H1 (cell line): Measurements from ENCODE around the gene RAMP1. TPM values are rescaled to one million over a fixed set of nuclear protein-coding genes. Genes with fewer than 3 reads are reported as not detected.

Experiments used
- CTCF ChIA-PET: fragments of 300-600 bp; sonication (Branson Sonifier 250); formaldehyde crosslinking; loops from one replicate; lab custom pipeline; 2021; ENCODE audit not compliant: partially characterized antibody; lab: Charles Lee
- POLR2A ChIA-PET: fragments of 300-600 bp; sonication (Branson Sonifier 250); formaldehyde crosslinking; loops from one replicate; lab custom pipeline; 2021; ENCODE audit warnings: inconsistent platforms; ENCODE audit not compliant: partially characterized antibody; lab: Charles Lee
- DNase-seq, 2 experiments: peaks; one replicate each; pipeline versions ENCODE4 v3.0.0 to v3.0.0-alpha.2; 2010 to 2022; ENCODE audit warnings: low spot score in 2 of 2, low read depth in 1 of 2, mixed read lengths in 1 of 2
- FAIRE-seq: peaks from 2 replicates; lab custom pipeline; 2011; peaks lifted over from hg19 to GRCh38; lab: Jason Lieb, UNC
- H2AFZ ChIP-seq: 2 replicates; pipeline ENCODE4 v1.8.1; 2012; ENCODE audit warnings: low read length, inconsistent platforms
- H2AK5ac ChIP-seq: 2 replicates; pipeline ENCODE4 v1.6.1; 2013; ENCODE audit warnings: low read depth, low read length
- H2BK120ac ChIP-seq: replicated peaks from 2 replicates; pipeline ENCODE3; 2013; ENCODE audit warnings: low read depth, low read length, inconsistent platforms
- H2BK12ac ChIP-seq: 2 replicates; pipeline ENCODE4 v1.6.1; 2013; ENCODE audit warnings: low read depth, low read length
- H2BK15ac ChIP-seq: 2 replicates; pipeline ENCODE4 v1.6.1; 2013; ENCODE audit warnings: low read length
- H2BK20ac ChIP-seq: 2 replicates; pipeline ENCODE4 v1.6.1; 2013; ENCODE audit warnings: low read length
- H2BK5ac ChIP-seq: 2 replicates; pipeline ENCODE4 v1.6.1; 2013; ENCODE audit warnings: low read depth, low read length
- H3K14ac ChIP-seq: 2 replicates; pipeline ENCODE4 v1.6.1; 2013; ENCODE audit warnings: inconsistent platforms; ENCODE audit not compliant: insufficient read length
- H3K18ac ChIP-seq: 2 replicates; pipeline ENCODE4 v1.6.1; 2013; ENCODE audit warnings: low read length; ENCODE audit errors: extremely low read depth
- H3K23ac ChIP-seq: 2 replicates; pipeline ENCODE4 v1.6.1; 2013; ENCODE audit warnings: inconsistent platforms; ENCODE audit not compliant: insufficient read length
- H3K23me2 ChIP-seq: 2 replicates; pipeline ENCODE4 v1.6.1; 2013; ENCODE audit warnings: low read depth, low read length
- H3K27ac ChIP-seq: 2 replicates; pipeline ENCODE4 v1.6.1; 2011; ENCODE audit warnings: low read depth, low read length, inconsistent platforms
- H3K27me3 ChIP-seq, 4 experiments: replicated peaks in 1 of 4; 1 replicate in 1 of 4; 2 replicates in 3 of 4; pipeline versions ENCODE4 v1.6.1 to v1.8.1; 2011 to 2013; ENCODE audit warnings: low read length in 3 of 4, mild to moderate bottlenecking in 3 of 4, inconsistent platforms in 2 of 4, mixed read lengths in 2 of 4, moderate library complexity in 1 of 4; ENCODE audit not compliant: control insufficient read depth in 3 of 4, insufficient read depth in 3 of 4; ENCODE audit errors: extremely low read depth in 1 of 4
- H3K36me3 ChIP-seq, 4 experiments: 2 replicates each; pipeline versions ENCODE4 v1.6.1 to v1.8.1; 2011 to 2013; ENCODE audit warnings: mild to moderate bottlenecking in 4 of 4, low read length in 3 of 4, moderate library complexity in 2 of 4, control low read depth in 1 of 4, inconsistent platforms in 1 of 4; ENCODE audit not compliant: insufficient read depth in 4 of 4, control insufficient read depth in 2 of 4
- H3K4ac ChIP-seq: replicated peaks from 2 replicates; pipeline ENCODE3; 2013; ENCODE audit warnings: low read length, low read depth, mixed read lengths, inconsistent platforms; ENCODE audit not compliant: insufficient read length
- H3K4me1 ChIP-seq, 4 experiments: replicated peaks in 1 of 4; 1 replicate in 1 of 4; 2 replicates in 3 of 4; pipeline versions ENCODE4 v1.6.1 to v1.8.1; 2011 to 2013; ENCODE audit warnings: low read length in 3 of 4, inconsistent platforms in 2 of 4, mixed read lengths in 1 of 4; ENCODE audit not compliant: insufficient read depth in 4 of 4, control insufficient read depth in 3 of 4
- H3K4me2 ChIP-seq, 2 experiments: 2 replicates each; pipeline versions ENCODE4 v1.6.1 to v1.8.1; 2011 to 2013; ENCODE audit warnings: low read depth in 2 of 2, low read length in 2 of 2, control low read depth in 1 of 2, inconsistent platforms in 1 of 2, mild to moderate bottlenecking in 1 of 2; ENCODE audit not compliant: insufficient read depth in 1 of 2
- H3K4me3 ChIP-seq, 4 experiments: fragments of 200-600, 300-600 bp in 1 of 4; sonication (generic), shearing (Covaris generic), sonication (Bioruptor Twin) in 1 of 4; 2 replicates each; pipeline versions ENCODE4 v1.5.1 to v1.8.1; 2011 to 2016; ENCODE audit warnings: low read length in 4 of 4, low read depth in 3 of 4, control low read depth in 2 of 4, inconsistent platforms in 2 of 4, mild to moderate bottlenecking in 2 of 4, mixed read lengths in 1 of 4, moderate library complexity in 1 of 4; ENCODE audit not compliant: insufficient read depth in 2 of 4; ENCODE audit errors: extremely low read depth in 1 of 4
- H3K56ac ChIP-seq: replicated peaks from 2 replicates; pipeline ENCODE3; 2013; ENCODE audit warnings: low read depth, mild to moderate bottlenecking, mixed read lengths, low read length, inconsistent platforms; ENCODE audit not compliant: insufficient read length
- H3K79me1 ChIP-seq: 2 replicates; pipeline ENCODE4 v1.6.1; 2013; ENCODE audit warnings: low read depth, low read length, control low read depth
- H3K79me2 ChIP-seq, 2 experiments: 2 replicates each; pipeline versions ENCODE4 v1.6.1 to v1.8.1; 2012 to 2013; ENCODE audit warnings: low read length in 2 of 2, mild to moderate bottlenecking in 2 of 2, inconsistent platforms in 1 of 2; ENCODE audit not compliant: insufficient read depth in 2 of 2, control insufficient read depth in 1 of 2
- H3K9ac ChIP-seq, 4 experiments: replicated peaks in 1 of 4; 1 replicate in 1 of 4; 2 replicates in 3 of 4; pipeline versions ENCODE4 v1.6.1 to v1.8.1; 2011 to 2013; ENCODE audit warnings: low read depth in 3 of 4, low read length in 3 of 4, control low read depth in 2 of 4, mild to moderate bottlenecking in 2 of 4, moderate library complexity in 2 of 4, inconsistent platforms in 1 of 4; ENCODE audit errors: extremely low read depth in 1 of 4
- H3K9me3 ChIP-seq, 2 experiments: 2 replicates each; pipeline versions ENCODE4 v1.6.1 to v1.8.1; 2012 to 2013; ENCODE audit warnings: mild to moderate bottlenecking in 2 of 2, moderate library complexity in 2 of 2, control low read depth in 1 of 2, inconsistent platforms in 1 of 2, low read depth in 1 of 2, low read length in 1 of 2, mixed read lengths in 1 of 2; ENCODE audit not compliant: insufficient read depth in 2 of 2
- H4K20me1 ChIP-seq, 2 experiments: replicated peaks in 1 of 2; 2 replicates each; pipeline versions ENCODE3 to v1.8.1; 2011 to 2013; ENCODE audit warnings: inconsistent platforms in 2 of 2, low read length in 2 of 2, mild to moderate bottlenecking in 1 of 2; ENCODE audit not compliant: insufficient read depth in 2 of 2, control insufficient read depth in 1 of 2
- H4K5ac ChIP-seq: 2 replicates; pipeline ENCODE4 v1.6.1; 2013; ENCODE audit warnings: low read length, low read depth, mixed read lengths, inconsistent platforms; ENCODE audit not compliant: insufficient read length
- H4K8ac ChIP-seq: 2 replicates; pipeline ENCODE4 v1.8.0; 2013; ENCODE audit warnings: mild to moderate bottlenecking, moderate library complexity, low read length, inconsistent platforms; ENCODE audit not compliant: insufficient read depth; ENCODE audit errors: extremely low read depth
- H4K91ac ChIP-seq: replicated peaks from 2 replicates; pipeline ENCODE3; 2013; ENCODE audit warnings: low read length, mixed read lengths, inconsistent platforms; ENCODE audit not compliant: insufficient read length
- ASH2L ChIP-seq: fragments of 200-600, 300-600 bp; sonication (generic); IDR thresholded peaks from one replicate; pipeline ENCODE4 v1.7.1; 2017; ENCODE audit warnings: low read length
- CBX5 ChIP-seq: fragments of 300-800, 300-1000 bp; sonication (generic); IDR thresholded peaks from 2 replicates; pipeline ENCODE4 v1.7.1; 2016; ENCODE audit warnings: antibody characterized with exemption, low read length, low read depth
- CHD1 ChIP-seq: IDR thresholded peaks from 2 replicates; pipeline ENCODE4 v1.6.1; 2012; ENCODE audit warnings: low read depth, low read length, improper control_type of control experiment
- CHD2 ChIP-seq: IDR thresholded peaks from 2 replicates; pipeline ENCODE4 v1.6.1; 2012; ENCODE audit warnings: low read length, improper control_type of control experiment
- CTBP2 ChIP-seq: IDR thresholded peaks from 2 replicates; pipeline ENCODE4 v1.7.0; 2011; ENCODE audit warnings: borderline replicate concordance, mild to moderate bottlenecking, moderate library complexity, mixed read lengths, low read length; ENCODE audit not compliant: insufficient read depth, insufficient read length
- E2F6 ChIP-seq: IDR thresholded peaks from 2 replicates; pipeline ENCODE4 v1.6.1; 2012; ENCODE audit warnings: inconsistent platforms
- FOSL1 ChIP-seq: IDR thresholded peaks from 2 replicates; pipeline ENCODE4 v1.6.1; 2011; ENCODE audit warnings: mild to moderate bottlenecking, low read depth, low read length, moderate library complexity; ENCODE audit not compliant: insufficient read depth
- JUN ChIP-seq: IDR thresholded peaks from 2 replicates; pipeline ENCODE4 v1.6.1; 2011; ENCODE audit warnings: low read depth, mild to moderate bottlenecking, improper control_type of control experiment, low read length
- KDM5A ChIP-seq: fragments of 200-600 bp; IDR thresholded peaks from 2 replicates; pipeline ENCODE4 v1.7.1; 2012; ENCODE audit warnings: mild to moderate bottlenecking, low read length, inconsistent platforms, mixed read lengths
- SP4 ChIP-seq: IDR thresholded peaks from 2 replicates; pipeline ENCODE4 v1.6.1; 2012; ENCODE audit warnings: low read length, inconsistent platforms
- TBP ChIP-seq: IDR thresholded peaks from 2 replicates; pipeline ENCODE4 v1.6.1; 2011; ENCODE audit warnings: low read depth, low read length, improper control_type of control experiment
- TEAD4 ChIP-seq: IDR thresholded peaks from 2 replicates; pipeline ENCODE4 v1.6.1; 2012; ENCODE audit warnings: low read depth, low read length, inconsistent platforms, mixed read lengths
- ZNF274 ChIP-seq: IDR thresholded peaks from 2 replicates; pipeline ENCODE4 v1.7.0; 2012; ENCODE audit warnings: low read length, borderline replicate concordance; ENCODE audit errors: extremely low read depth
- WGBS, 2 experiments: shearing (Covaris generic) in 1 of 2; methylation state at CpG; one replicate each; pipeline versions ENCODE4 v1.1.6 to v1.1.7; 2013 to 2015; ENCODE audit warnings: low lambda C conversion rate in 2 of 2, mixed read lengths in 2 of 2, inconsistent platforms in 1 of 2, low coverage in 1 of 2, missing lambda C conversion rate in 1 of 2; ENCODE audit not compliant: insufficient replicate concordance in 2 of 2, insufficient coverage in 1 of 2, insufficient read length in 1 of 2; ENCODE audit errors: extremely low coverage in 1 of 2, missing lambda C conversion rate in 1 of 2; 5-methylcytosine and 5-hydroxymethylcytosine counted together
- polyA plus RNA-seq, 7 experiments: library from polyadenylated mRNA; depleted of rRNA in 3 of 7; stranded (reverse) in 5 of 7; unstranded in 2 of 7; fragments of >200 nt in 5 of 7; fragments of 200-250 nt in 2 of 7; gene quantifications; 1 replicate in 5 of 7; 2 replicates in 1 of 7; 4 replicates in 1 of 7; pipeline versions ENCODE4 v1.2.1 to v1.2.3, GENCODE V29; 2011 to 2013; ENCODE audit warnings: missing spikeins in 2 of 7, mixed read lengths in 2 of 7
- total RNA-seq: library from RNA; stranded (reverse); fragmentation: NEBNext Ultra II Directional; extraction: Animal tissue kit (Norgen Biotek cat#: 25700); gene quantifications from 2 replicates; pipeline ENCODE4 v1.2.1, GENCODE V29; 2021

RAMP1 gene
- total and polyA plus RNA-seq, 2 of the 8 experiments (the other 6 are each of a cell fraction or from before 2014, with no cell fraction given), result 0.65 to 4.3 TPM

GRCh38 chr2:237830522-237830921 is 28.9 kb upstream of the RAMP1 start:
- Histone ChIP-seq H2AK5ac (no peak overlapping the region), H3K4me2 (no peak overlapping the region), H3K36me3 (no peaks in the 10 kb centered on the region), H3K79me1 (no peaks in the 10 kb centered on the region), H3K4me3 (no peak overlapping the region), H2BK15ac (no peak overlapping the region), H2BK5ac (no peak overlapping the region), H3K79me2 (no peaks in the 10 kb centered on the region), H2BK20ac (no peak overlapping the region), H3K23ac (no peak overlapping the region), H3K23me2 (no peaks in the 10 kb centered on the region), H3K14ac (no peak overlapping the region), H4K91ac (no peak overlapping the region), H3K27ac (no peak overlapping the region), H4K5ac (no peak overlapping the region), H3K56ac (no peak overlapping the region), H4K20me1 (no peaks in the 10 kb centered on the region), H2AFZ (no peak overlapping the region), H3K27me3 (no peaks in the 10 kb centered on the region), H2BK12ac (no peak overlapping the region), H3K9ac (no peak overlapping the region), H3K18ac (no peak overlapping the region), H3K4ac (no peak overlapping the region), H3K9me3 (no peaks in the 10 kb centered on the region), H4K8ac (no peak overlapping the region), H2BK120ac (no peak overlapping the region), H3K4me1 (no peaks in the 10 kb centered on the region)
- DNase-seq (no peak), FAIRE-seq (no peak)
- WGBS, 2 experiments, result 89% methylated on average over 2 of the region's 2 CpGs; no CpG with 5 or more reads in 1 of the 2 experiments
- POLR2A ChIA-PET, result no interaction called here
- CTCF ChIA-PET, result no interaction called here
- TF ChIP-seq CTBP2, result no peak
- no peak for TF ChIP-seq KDM5A
- no peak for TF ChIP-seq ASH2L
- TF ChIP-seq JUN, result no peak
- TF ChIP-seq SP4, result no peak
- no peak for TF ChIP-seq ZNF274
- no peak for TF ChIP-seq TEAD4
- TF ChIP-seq CHD1, result no peak
- TF ChIP-seq CHD2, result no peak
- TF ChIP-seq FOSL1, result no peak
- TF ChIP-seq TBP, result no peak
- TF ChIP-seq E2F6, result no peak
- no peak for TF ChIP-seq CBX5
